Measurements from ENCODE around the gene EFCAB5.
"Not testable (repeated sequence)": the region's sequence is repeated elsewhere in the genome, so short reads cannot be mapped to it uniquely, and the experiment has no call there.

The EFCAB5 gene

DNA sequence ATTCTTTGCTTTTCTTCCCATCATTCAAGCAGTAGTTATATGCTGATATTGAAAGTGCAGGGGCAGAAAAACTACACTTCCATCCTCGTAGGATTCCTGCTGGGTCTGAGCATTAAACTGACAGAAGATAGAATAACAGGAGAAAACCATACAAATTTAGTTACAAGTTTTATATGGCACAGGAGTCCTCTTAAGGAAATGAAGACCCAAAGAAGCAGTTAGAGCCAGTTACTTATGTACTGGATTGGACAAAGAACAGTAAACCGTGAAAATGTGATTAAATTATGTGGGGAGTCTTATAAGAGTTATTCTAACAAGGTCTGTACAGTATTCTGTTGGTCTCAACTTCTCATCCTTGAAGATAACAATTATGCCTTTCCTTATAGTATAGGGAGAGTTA lies 93.9 kb downstream of the EFCAB5 start:
- FAIRE-seq (no peak), DNase-seq (ENCODE audit: insufficient read length, low spot score) (no peak)
- TF ChIP-seq POLR2AphosphoS5 (IDR thresholded peaks at IDR 0.05; ENCODE audit: low read depth, low read length) (no peak), POU2F2 (IDR thresholded peaks at IDR 0.05; ENCODE audit: low read depth, low read length) (no peak), POLR2A (IDR thresholded peaks at IDR 0.05; ENCODE audit: low read depth, low read length) (no peak), PAX5 (IDR thresholded peaks at IDR 0.05; ENCODE audit: insufficient read depth, low read length, severe bottlenecking) (no peak)

DNA sequence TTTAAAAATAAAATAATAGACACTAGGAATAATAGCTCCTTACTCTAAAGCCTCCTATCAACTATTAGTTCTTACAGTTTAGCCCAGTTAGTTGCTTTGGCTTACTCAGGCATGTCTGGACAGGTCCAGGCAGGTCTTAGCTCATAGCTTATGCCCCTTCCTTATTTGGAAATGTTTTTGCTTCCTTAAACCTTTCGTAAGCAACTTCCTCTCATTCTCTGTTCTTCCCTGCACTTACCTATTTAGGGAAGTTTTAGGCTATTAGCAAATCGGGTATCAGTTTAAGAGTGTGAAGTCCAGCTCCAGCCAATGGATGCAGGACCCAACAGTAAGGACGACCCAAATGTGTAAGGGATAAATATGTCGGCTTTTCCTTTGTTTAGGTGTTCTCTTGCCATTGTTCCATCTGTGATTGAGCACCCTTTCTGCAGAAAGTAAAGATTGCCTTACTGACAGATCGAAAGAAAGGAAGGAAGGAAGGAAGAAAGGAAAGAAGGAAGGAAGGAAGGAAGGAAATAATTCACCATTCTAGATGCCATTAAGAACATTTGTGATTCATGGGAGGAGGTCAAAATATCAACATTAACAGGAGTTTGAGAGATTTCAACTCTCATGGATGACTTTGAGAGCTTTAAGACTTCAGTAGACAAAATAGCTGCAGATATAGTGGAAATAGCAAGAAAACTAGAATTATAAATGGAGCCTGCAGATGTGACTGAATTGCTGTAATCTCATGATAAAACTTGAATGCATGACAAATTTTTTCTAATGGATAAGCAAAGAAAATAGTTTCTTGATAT lies 99.5 kb downstream of the EFCAB5 start:
- not testable (repeated sequence) for FAIRE-seq

DNA sequence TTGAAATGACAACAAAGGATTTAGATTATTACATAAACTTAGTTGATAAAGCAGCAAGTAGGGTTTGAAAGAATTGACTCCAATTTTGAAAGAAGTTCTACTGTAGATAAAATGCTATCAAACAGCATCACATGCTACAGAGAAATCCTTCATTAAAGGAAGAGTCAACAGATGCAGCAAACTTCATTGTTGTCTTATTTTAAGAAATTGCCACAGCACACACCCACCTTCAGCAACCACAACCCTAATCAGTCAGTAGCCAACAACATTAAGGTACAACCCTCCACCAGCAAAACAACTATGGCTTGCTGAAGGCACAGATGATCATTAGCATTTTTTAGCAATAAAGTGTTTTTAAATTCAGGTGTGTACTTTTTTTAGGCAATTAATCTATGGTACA lies 100.1 kb downstream of the EFCAB5 start:
- FAIRE-seq = no peak
- DNase-seq (ENCODE audit: insufficient read length, low spot score) = no peak
- no peak for TF ChIP-seq TAF1 (IDR thresholded peaks at IDR 0.05; ENCODE audit: low read depth, low read length)
- no peak for TF ChIP-seq POU2F2 (IDR thresholded peaks at IDR 0.05; ENCODE audit: low read depth, low read length)
- no peak for TF ChIP-seq SPI1 (IDR thresholded peaks at IDR 0.05; ENCODE audit: low read depth, low read length)
- TF ChIP-seq POLR2A (IDR thresholded peaks at IDR 0.05; ENCODE audit: low read depth, low read length) = no peak
- TF ChIP-seq PAX5 (IDR thresholded peaks at IDR 0.05; ENCODE audit: insufficient read depth, low read length, severe bottlenecking) = no peak
- no peak for TF ChIP-seq POLR2AphosphoS5 (IDR thresholded peaks at IDR 0.05; ENCODE audit: low read depth, low read length)

More for the DNA sequence above, 99.5 kb downstream of the EFCAB5 start:
- DNase-seq (ENCODE audit: insufficient read length, low spot score) = not testable (repeated sequence)

DNA sequence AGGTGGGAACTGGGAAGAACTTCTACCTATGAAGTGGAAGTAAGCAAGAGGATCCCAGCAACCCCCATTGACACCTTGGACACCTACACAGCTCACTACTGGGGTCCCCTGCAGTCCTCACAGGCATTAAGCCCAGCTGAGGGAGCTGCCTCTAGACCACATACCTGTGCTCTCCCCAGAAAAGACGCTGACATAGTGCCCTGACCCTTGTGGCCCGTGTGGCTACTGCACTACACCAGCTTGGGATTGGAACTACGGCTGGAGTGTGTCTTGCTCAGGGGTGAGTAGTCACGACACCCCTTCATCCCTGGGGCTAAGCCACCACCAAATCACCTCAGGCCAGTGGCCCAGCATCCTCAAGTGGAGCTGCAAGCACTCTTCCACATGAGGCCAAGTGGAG lies 120.9 kb downstream of the EFCAB5 start:
- FAIRE-seq (no peak), DNase-seq (ENCODE audit: insufficient read length, low spot score) (no peak)
- no peak for TF ChIP-seq PAX5 (IDR thresholded peaks at IDR 0.05; ENCODE audit: insufficient read depth, low read length, severe bottlenecking)
- no peak for TF ChIP-seq POLR2AphosphoS5 (IDR thresholded peaks at IDR 0.05; ENCODE audit: low read depth, low read length)
- no peak for TF ChIP-seq SPI1 (IDR thresholded peaks at IDR 0.05; ENCODE audit: low read depth, low read length)
- no peak for TF ChIP-seq POU2F2 (IDR thresholded peaks at IDR 0.05; ENCODE audit: low read depth, low read length)
- no peak for TF ChIP-seq POLR2A (IDR thresholded peaks at IDR 0.05; ENCODE audit: low read depth, low read length)
- TF ChIP-seq TAF1 (IDR thresholded peaks at IDR 0.05; ENCODE audit: low read depth, low read length) = no peak

DNA sequence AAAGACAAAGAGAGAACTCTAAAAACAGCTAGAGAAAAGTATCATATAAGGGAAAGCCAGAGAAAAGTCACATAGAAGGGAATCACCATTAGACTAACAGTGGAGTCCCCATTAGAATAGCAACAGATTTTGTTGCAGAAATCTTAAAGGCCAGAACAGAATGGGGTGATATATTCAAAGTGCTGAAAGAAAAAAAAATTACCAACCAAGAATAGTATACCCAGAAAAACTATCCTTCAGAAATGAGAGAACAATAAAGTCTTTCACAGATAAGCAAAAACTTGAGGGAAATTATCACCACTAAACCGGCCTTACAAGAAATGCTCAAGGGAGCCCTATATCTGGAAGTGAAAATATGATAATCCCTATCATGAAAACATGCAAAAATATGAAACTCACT lies 123.3 kb downstream of the EFCAB5 start:
- no peak for DNase-seq (ENCODE audit: insufficient read length, low spot score)
- FAIRE-seq = no peak
- no peak for TF ChIP-seq PAX5 (IDR thresholded peaks at IDR 0.05; ENCODE audit: insufficient read depth, low read length, severe bottlenecking)
- no peak for TF ChIP-seq TAF1 (IDR thresholded peaks at IDR 0.05; ENCODE audit: low read depth, low read length)
- no peak for TF ChIP-seq POLR2A (IDR thresholded peaks at IDR 0.05; ENCODE audit: low read depth, low read length)
- TF ChIP-seq POLR2AphosphoS5 (IDR thresholded peaks at IDR 0.05; ENCODE audit: low read depth, low read length) = no peak
- no peak for TF ChIP-seq SPI1 (IDR thresholded peaks at IDR 0.05; ENCODE audit: low read depth, low read length)
- no peak for TF ChIP-seq POU2F2 (IDR thresholded peaks at IDR 0.05; ENCODE audit: low read depth, low read length)

DNA sequence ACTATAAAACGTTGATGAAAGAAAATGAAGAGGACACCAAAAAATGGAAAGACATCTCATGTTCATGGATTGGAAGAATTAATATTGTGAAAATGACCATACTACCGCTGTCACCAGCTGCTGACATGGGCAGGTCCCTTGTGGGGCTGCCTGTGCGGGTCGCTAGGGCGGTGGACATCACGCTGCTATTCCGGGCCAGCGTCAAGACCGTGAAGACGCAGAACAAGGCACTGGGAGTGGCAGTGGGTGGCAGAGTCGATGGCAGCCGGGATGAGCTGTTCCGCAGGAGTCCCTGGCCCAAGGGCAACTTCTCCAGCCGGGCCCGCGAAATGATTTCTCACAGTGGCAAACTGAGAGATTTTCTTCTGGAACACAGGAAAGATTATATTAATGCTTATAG lies 127.0 kb downstream of the EFCAB5 start:
- TF ChIP-seq PAX5 (IDR thresholded peaks at IDR 0.05; ENCODE audit: insufficient read depth, low read length, severe bottlenecking) (no peak), POLR2A (IDR thresholded peaks at IDR 0.05; ENCODE audit: low read depth, low read length) (no peak), POLR2AphosphoS5 (IDR thresholded peaks at IDR 0.05; ENCODE audit: low read depth, low read length) (no peak)
- FAIRE-seq = no peak
- DNase-seq (ENCODE audit: insufficient read length, low spot score) = no peak

DNA sequence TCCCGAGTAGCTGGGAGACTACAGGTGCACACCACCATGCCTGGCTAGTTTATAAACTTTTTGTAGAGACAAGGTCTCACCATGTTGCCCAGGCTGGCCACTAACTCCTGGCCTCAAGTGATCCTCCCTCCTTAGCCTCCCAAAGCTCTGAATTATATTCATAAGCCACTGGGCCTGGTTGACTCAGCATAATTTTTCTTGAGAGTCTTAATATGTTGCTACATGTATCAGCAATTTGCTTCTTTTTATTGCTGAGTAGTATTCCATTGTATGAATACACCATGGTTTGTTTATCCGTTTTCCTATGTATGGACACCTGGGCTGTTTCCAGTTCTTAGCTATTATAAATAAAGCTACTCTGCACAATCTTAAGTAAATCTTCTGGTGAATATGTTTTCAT lies 132.8 kb downstream of the EFCAB5 start:
- no peak for FAIRE-seq
- DNase-seq (ENCODE audit: insufficient read length, low spot score) = no peak
- TF ChIP-seq PAX5 (IDR thresholded peaks at IDR 0.05; ENCODE audit: insufficient read depth, low read length, severe bottlenecking) = no peak
- TF ChIP-seq POLR2A (IDR thresholded peaks at IDR 0.05; ENCODE audit: low read depth, low read length) = no peak
- TF ChIP-seq TAF1 (IDR thresholded peaks at IDR 0.05; ENCODE audit: low read depth, low read length) = no peak
- TF ChIP-seq POU2F2 (IDR thresholded peaks at IDR 0.05; ENCODE audit: low read depth, low read length) = no peak
- TF ChIP-seq POLR2AphosphoS5 (IDR thresholded peaks at IDR 0.05; ENCODE audit: low read depth, low read length) = no peak
- TF ChIP-seq SPI1 (IDR thresholded peaks at IDR 0.05; ENCODE audit: low read depth, low read length) = no peak

DNA sequence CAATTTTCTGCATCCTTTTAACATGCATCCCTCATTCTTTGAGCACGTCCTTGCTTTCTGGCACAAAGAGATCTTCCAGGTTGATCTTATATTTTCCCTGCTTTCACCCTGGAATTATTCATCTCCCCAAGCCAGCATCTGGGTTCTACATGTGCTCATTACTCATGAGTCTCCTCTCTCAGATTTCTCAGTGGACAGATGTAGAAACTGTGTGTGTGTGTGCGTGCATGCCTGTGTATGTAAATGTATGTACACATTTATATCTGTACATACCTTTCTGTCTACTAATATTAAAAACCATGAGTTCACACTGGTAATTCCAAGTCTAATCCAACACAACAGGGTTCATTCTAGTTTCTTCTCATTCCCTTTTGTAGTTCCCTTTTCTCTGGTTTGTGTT lies 133.3 kb downstream of the EFCAB5 start:
- FAIRE-seq = no peak
- TF ChIP-seq TAF1 (IDR thresholded peaks at IDR 0.05; ENCODE audit: low read depth, low read length) = no peak
- TF ChIP-seq POLR2A (IDR thresholded peaks at IDR 0.05; ENCODE audit: low read depth, low read length) = no peak
- no peak for TF ChIP-seq POU2F2 (IDR thresholded peaks at IDR 0.05; ENCODE audit: low read depth, low read length)
- no peak for TF ChIP-seq PAX5 (IDR thresholded peaks at IDR 0.05; ENCODE audit: insufficient read depth, low read length, severe bottlenecking)
- no peak for TF ChIP-seq SPI1 (IDR thresholded peaks at IDR 0.05; ENCODE audit: low read depth, low read length)
- no peak for TF ChIP-seq POLR2AphosphoS5 (IDR thresholded peaks at IDR 0.05; ENCODE audit: low read depth, low read length)
- no peak for DNase-seq (ENCODE audit: insufficient read length, low spot score)

DNA sequence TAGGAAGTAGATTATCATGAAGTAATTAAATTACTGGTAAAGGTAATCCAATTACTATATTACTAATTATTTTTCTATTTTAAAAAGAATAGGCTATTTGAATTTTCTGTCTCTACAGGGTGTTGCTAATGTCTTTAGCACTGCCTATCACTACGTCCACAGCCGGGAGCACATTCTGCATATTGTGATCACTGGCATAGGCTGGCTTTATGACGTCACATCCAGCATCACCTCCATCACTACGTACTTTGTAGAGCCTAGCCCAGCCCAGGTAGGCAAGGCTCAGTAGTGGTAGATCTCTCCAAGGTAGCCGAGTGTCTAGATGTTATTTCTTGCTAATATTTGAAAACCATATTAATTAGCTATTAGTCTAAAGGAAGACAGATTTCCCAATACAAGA lies 141.3 kb downstream of the EFCAB5 start:
- DNase-seq (ENCODE audit: insufficient read length, low spot score) (no peak), FAIRE-seq (no peak)
- TF ChIP-seq POU2F2 (IDR thresholded peaks at IDR 0.05; ENCODE audit: low read depth, low read length) (no peak), POLR2AphosphoS5 (IDR thresholded peaks at IDR 0.05; ENCODE audit: low read depth, low read length) (no peak), TAF1 (IDR thresholded peaks at IDR 0.05; ENCODE audit: low read depth, low read length) (no peak), PAX5 (IDR thresholded peaks at IDR 0.05; ENCODE audit: insufficient read depth, low read length, severe bottlenecking) (no peak), SPI1 (IDR thresholded peaks at IDR 0.05; ENCODE audit: low read depth, low read length) (no peak), POLR2A (IDR thresholded peaks at IDR 0.05; ENCODE audit: low read depth, low read length) (no peak)

DNA sequence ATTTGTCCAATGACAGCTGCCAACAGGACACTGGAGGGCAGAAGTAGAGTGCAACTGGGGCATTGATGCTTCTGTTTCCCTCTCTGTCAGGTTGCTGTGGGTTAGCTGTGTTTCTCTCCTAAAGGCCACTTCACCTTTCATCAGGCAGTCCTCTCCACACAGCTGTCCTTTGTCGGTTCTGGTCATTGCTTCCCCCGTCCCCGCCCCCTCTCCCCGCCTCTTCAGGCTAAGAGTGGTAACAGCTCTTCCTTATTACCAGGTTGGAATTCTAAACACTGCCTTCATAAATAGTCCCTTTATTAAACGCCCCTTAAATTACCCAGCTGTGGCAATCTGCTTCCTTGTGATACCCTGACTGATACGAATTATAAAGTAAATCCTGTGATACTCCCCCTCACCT lies 143.4 kb downstream of the EFCAB5 start:
- TF ChIP-seq PAX5 (IDR thresholded peaks at IDR 0.05; ENCODE audit: insufficient read depth, low read length, severe bottlenecking) (no peak), SPI1 (IDR thresholded peaks at IDR 0.05; ENCODE audit: low read depth, low read length) (no peak), POLR2A (IDR thresholded peaks at IDR 0.05; ENCODE audit: low read depth, low read length) (no peak), POU2F2 (IDR thresholded peaks at IDR 0.05; ENCODE audit: low read depth, low read length) (no peak), POLR2AphosphoS5 (IDR thresholded peaks at IDR 0.05; ENCODE audit: low read depth, low read length) (no peak), TAF1 (IDR thresholded peaks at IDR 0.05; ENCODE audit: low read depth, low read length) (no peak)
- FAIRE-seq (no peak), DNase-seq (ENCODE audit: insufficient read length, low spot score) (no peak)

Data from GM12891 (cell line).